Liver (tissue), 9 donors: ENCODE results near the gene HEXIM2. TPM values are rescaled to one million over a fixed set of nuclear protein-coding genes. Genes with fewer than 3 reads are reported as not detected.

Source experiments
- DNase-seq: peaks from one replicate; pipeline ENCODE4 v3.0.0-alpha.2; 2017; ENCODE audit warnings: low spot score
- H3K27ac ChIP-seq, 2 donors: one replicate each; pipeline ENCODE4 v1.7.0; 2013; ENCODE audit warnings: inconsistent platforms in 2 of 2, low read length in 2 of 2, control low read depth in 1 of 2, low read depth in 1 of 2, mild to moderate bottlenecking in 1 of 2
- H3K27me3 ChIP-seq, 4 donors: one replicate each; pipeline versions ENCODE4 v1.6.1 to v1.7.0; 2013; ENCODE audit warnings: low read length in 3 of 4, inconsistent platforms in 1 of 4, mild to moderate bottlenecking in 1 of 4, moderate library complexity in 1 of 4; ENCODE audit not compliant: control insufficient read depth in 4 of 4, insufficient read depth in 4 of 4
- H3K36me3 ChIP-seq, 4 donors: one replicate each; pipeline versions ENCODE4 v1.6.1 to v1.7.0; 2013; ENCODE audit warnings: low read length in 3 of 4, mild to moderate bottlenecking in 3 of 4, low read depth in 1 of 4, moderate library complexity in 1 of 4; ENCODE audit not compliant: control insufficient read depth in 4 of 4, insufficient read depth in 3 of 4
- H3K4me1 ChIP-seq, 4 donors: one replicate each; pipeline versions ENCODE4 v1.6.1 to v1.7.0; 2013; ENCODE audit warnings: low read length in 3 of 4, mild to moderate bottlenecking in 3 of 4, moderate library complexity in 1 of 4; ENCODE audit not compliant: control insufficient read depth in 4 of 4, insufficient read depth in 4 of 4
- H3K4me3 ChIP-seq, 3 donors: one replicate each; pipeline versions ENCODE4 v1.6.1 to v1.7.0; 2013; ENCODE audit warnings: low read length in 3 of 3, control low read depth in 1 of 3, low read depth in 1 of 3, mild to moderate bottlenecking in 1 of 3
- H3K9ac ChIP-seq, 2 donors: one replicate each; pipeline ENCODE4 v1.7.0; 2013; ENCODE audit warnings: low read length in 2 of 2, mild to moderate bottlenecking in 2 of 2, moderate library complexity in 2 of 2, control low read depth in 1 of 2, low read depth in 1 of 2
- H3K9me3 ChIP-seq, 4 donors: one replicate each; pipeline versions ENCODE4 v1.6.1 to v1.7.0; 2013; ENCODE audit warnings: low read length in 3 of 4; ENCODE audit not compliant: control insufficient read depth in 4 of 4
- FOXA1 ChIP-seq: IDR thresholded peaks from 2 replicates; pipeline ENCODE4 v1.6.1; 2016; ENCODE audit warnings: antibody characterized with exemption
- FOXA2 ChIP-seq: IDR thresholded peaks from 2 replicates; pipeline ENCODE4 v1.6.1; 2016; ENCODE audit warnings: antibody characterized with exemption
- HNF4A ChIP-seq, 2 donors: conservative IDR thresholded peaks; 2 replicates each; pipeline ENCODE4 v1.6.1; 2016; ENCODE audit warnings: antibody characterized with exemption in 2 of 2, mild to moderate bottlenecking in 2 of 2
- HNF4G ChIP-seq: IDR thresholded peaks from 2 replicates; pipeline ENCODE4 v1.6.1; 2016; ENCODE audit warnings: antibody characterized with exemption
- JUND ChIP-seq, 2 donors: IDR thresholded peaks; 2 replicates each; pipeline ENCODE4 v1.6.1; 2016; ENCODE audit warnings: antibody characterized with exemption in 2 of 2
- NR2F2 ChIP-seq: IDR thresholded peaks from 2 replicates; pipeline ENCODE4 v1.6.1; 2016; ENCODE audit warnings: antibody characterized with exemption
- RAD21 ChIP-seq, 2 donors: IDR thresholded peaks; 2 replicates each; pipeline ENCODE4 v1.6.1; 2016; ENCODE audit warnings: antibody characterized with exemption in 2 of 2, mild to moderate bottlenecking in 2 of 2
- RXRA ChIP-seq, 2 donors: IDR thresholded peaks; 2 replicates each; pipeline ENCODE4 v1.6.1; 2017 to 2018; ENCODE audit warnings: antibody characterized with exemption in 2 of 2, mild to moderate bottlenecking in 1 of 2
- SP1 ChIP-seq: IDR thresholded peaks from 2 replicates; pipeline ENCODE4 v1.6.1; 2018; ENCODE audit warnings: antibody characterized with exemption, mild to moderate bottlenecking
- TAF1 ChIP-seq: conservative IDR thresholded peaks from 2 replicates; pipeline ENCODE4 v1.6.1; 2016; ENCODE audit warnings: antibody characterized with exemption, mild to moderate bottlenecking
- WGBS: extraction: QIAGEN DNeasy Blood & Tissue Kit; methylation state at CpG from one replicate; pipeline ENCODE4 v1.1.7; 2013; 5-methylcytosine and 5-hydroxymethylcytosine counted together
- polyA plus RNA-seq, 2 donors: library from polyadenylated mRNA; stranded (reverse) in 1 of 2; unstranded in 1 of 2; fragments of 200-250 nt in 1 of 2; fragments of >200 nt in 1 of 2; fragmentation: Nextera tagmentation in 1 of 2; extraction: Ambion mirVana in 1 of 2; gene quantifications; one replicate each; pipeline versions ENCODE4 v1.2.1 to v1.2.3, GENCODE V29; 2013 to 2015
- total RNA-seq, 2 donors: library from RNA; depleted of rRNA; stranded (reverse); fragments of >200 nt; gene quantifications; one replicate each; pipeline ENCODE4 v1.2.3, GENCODE V29; 2014
- TF ChIP-seq, protein P1 (sequence below): IDR thresholded peaks from 2 replicates; pipeline ENCODE4 v1.6.1; 2016; ENCODE audit warnings: antibody characterized with exemption
- TF ChIP-seq, protein P2 (sequence below): fragments of 150-350 bp; IDR thresholded peaks from 2 replicates; pipeline ENCODE4 v1.5.1; 2017; ENCODE audit warnings: improper control_type of control experiment, low read depth, low read length; ENCODE audit not compliant: missing input control
- TF ChIP-seq, protein P3 (sequence below): IDR thresholded peaks from 2 replicates; pipeline ENCODE4 v1.6.1; 2016; ENCODE audit warnings: antibody characterized with exemption
- TF ChIP-seq, protein P4 (sequence below): IDR thresholded peaks from 2 replicates; pipeline ENCODE4 v1.6.1; 2016; ENCODE audit warnings: antibody characterized with exemption
- donor health status: healthy.
- donor health status: healthy.
- donor health status: healthy.
- donor health status: healthy.
- donor health status: healthy.

Gene HEXIM2
- total and polyA plus RNA-seq, 4 donors: 3.5 to 10.7 (median 5.5) TPM

DNA sequence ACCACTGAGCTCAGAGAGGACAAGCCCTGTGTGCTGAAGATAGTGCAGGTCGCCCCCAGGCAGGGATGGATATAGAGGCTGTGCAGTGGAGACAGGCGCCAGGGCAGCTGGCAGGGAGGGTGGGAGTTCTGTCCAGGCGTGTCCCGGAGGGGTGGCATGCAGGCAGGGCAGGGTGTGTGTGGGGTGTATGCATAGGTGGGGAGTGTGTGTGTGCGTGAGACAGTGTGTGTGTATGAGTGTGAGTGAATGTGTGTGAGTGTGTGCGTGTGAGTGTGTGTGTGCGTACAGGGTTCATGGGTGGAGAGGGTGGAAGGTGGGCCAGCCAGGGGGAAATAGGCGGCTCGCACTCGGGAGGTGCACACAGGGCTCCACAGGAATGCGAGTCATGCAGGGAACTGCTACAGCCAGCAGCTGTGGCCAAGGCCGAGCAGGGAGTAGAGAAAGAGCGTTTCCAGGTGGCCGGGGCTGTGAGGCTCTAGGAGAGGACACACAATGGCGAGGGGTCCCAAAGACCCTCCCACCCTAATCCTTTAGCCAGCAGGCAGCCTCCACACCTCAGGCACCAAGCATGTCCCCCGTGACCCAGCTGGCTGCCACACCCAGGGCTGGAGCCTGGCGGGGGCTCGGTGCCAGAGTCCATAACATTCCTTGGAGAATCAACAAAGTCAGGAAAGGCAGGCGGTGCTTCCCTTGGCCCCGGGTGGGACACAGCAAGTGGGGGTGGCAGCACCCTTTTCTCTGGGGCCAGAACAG lies 34.0 kb upstream of the HEXIM2 start:
- peaks cover 0 to under 1% (median 0%) of the 10 kb centered on the region in 4 donors for H3K36me3 ChIP-seq
- DNase-seq: no peak
- TF ChIP-seq, protein P1, sequence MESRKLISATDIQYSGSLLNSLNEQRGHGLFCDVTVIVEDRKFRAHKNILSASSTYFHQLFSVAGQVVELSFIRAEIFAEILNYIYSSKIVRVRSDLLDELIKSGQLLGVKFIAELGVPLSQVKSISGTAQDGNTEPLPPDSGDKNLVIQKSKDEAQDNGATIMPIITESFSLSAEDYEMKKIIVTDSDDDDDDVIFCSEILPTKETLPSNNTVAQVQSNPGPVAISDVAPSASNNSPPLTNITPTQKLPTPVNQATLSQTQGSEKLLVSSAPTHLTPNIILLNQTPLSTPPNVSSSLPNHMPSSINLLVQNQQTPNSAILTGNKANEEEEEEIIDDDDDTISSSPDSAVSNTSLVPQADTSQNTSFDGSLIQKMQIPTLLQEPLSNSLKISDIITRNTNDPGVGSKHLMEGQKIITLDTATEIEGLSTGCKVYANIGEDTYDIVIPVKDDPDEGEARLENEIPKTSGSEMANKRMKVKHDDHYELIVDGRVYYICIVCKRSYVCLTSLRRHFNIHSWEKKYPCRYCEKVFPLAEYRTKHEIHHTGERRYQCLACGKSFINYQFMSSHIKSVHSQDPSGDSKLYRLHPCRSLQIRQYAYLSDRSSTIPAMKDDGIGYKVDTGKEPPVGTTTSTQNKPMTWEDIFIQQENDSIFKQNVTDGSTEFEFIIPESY: no peak
- no peak for TF ChIP-seq RXRA (IDR thresholded peaks at IDR 0.05)
- no peak for TF ChIP-seq FOXA2
- no peak for TF ChIP-seq JUND (IDR thresholded peaks at IDR 0.05)
- no peak overlapping the region for H3K4me3 ChIP-seq
- WGBS: 69% methylated on average over 20 of the region's 20 CpGs
- no peak overlapping the region for H3K27ac ChIP-seq
- H3K4me1 ChIP-seq: peaks cover 0 to 9% (median 5%) of the 10 kb centered on the region in 4 donors
- H3K27me3 ChIP-seq: no peaks in the 10 kb centered on the region
- H3K9me3 ChIP-seq: no peaks in the 10 kb centered on the region
- no peak overlapping the region for H3K9ac ChIP-seq

DNA sequence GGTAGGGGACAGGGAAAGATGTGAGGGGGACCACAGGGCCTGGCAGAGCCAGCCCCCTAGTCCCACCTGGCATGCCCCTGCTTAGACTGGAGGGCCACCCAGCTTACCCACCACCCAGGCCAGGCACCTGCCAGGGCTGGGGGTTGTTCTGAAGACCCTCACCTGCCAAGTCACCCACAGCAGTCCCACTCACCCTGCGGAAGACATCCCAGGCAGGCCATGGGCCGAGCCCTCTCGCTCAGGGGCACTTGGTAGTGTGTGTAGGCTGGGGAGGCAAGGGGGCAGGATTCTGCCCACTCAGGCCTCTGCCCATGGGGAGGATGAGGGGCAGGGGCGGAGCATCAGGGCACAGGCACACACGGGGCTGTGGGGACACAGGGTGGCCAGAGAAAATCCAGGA lies 33.3 kb upstream of the HEXIM2 start:
- TF ChIP-seq FOXA1 (no peak), HNF4A (conservative IDR thresholded peaks at IDR 0.05) (no peak), SP1 (no peak), RAD21 (IDR thresholded peaks at IDR 0.05) (no peak), NR2F2 (no peak), HNF4G (no peak), JUND (IDR thresholded peaks at IDR 0.05) (no peak), TAF1 (no peak)
- TF ChIP-seq, protein P2, sequence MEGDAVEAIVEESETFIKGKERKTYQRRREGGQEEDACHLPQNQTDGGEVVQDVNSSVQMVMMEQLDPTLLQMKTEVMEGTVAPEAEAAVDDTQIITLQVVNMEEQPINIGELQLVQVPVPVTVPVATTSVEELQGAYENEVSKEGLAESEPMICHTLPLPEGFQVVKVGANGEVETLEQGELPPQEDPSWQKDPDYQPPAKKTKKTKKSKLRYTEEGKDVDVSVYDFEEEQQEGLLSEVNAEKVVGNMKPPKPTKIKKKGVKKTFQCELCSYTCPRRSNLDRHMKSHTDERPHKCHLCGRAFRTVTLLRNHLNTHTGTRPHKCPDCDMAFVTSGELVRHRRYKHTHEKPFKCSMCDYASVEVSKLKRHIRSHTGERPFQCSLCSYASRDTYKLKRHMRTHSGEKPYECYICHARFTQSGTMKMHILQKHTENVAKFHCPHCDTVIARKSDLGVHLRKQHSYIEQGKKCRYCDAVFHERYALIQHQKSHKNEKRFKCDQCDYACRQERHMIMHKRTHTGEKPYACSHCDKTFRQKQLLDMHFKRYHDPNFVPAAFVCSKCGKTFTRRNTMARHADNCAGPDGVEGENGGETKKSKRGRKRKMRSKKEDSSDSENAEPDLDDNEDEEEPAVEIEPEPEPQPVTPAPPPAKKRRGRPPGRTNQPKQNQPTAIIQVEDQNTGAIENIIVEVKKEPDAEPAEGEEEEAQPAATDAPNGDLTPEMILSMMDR: no peak
- TF ChIP-seq, protein P1: no peak
- TF ChIP-seq, protein P3, sequence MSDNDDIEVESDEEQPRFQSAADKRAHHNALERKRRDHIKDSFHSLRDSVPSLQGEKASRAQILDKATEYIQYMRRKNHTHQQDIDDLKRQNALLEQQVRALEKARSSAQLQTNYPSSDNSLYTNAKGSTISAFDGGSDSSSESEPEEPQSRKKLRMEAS: no peak
- TF ChIP-seq, protein P4, sequence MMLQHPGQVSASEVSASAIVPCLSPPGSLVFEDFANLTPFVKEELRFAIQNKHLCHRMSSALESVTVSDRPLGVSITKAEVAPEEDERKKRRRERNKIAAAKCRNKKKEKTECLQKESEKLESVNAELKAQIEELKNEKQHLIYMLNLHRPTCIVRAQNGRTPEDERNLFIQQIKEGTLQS: no peak
- 88% methylated on average over 5 of the region's 5 CpGs for WGBS
- H3K4me3 ChIP-seq: no peak overlapping the region
- DNase-seq: no peak
- H3K27me3 ChIP-seq: no peaks in the 10 kb centered on the region
- H3K27ac ChIP-seq: no peak overlapping the region
- no peak overlapping the region for H3K9ac ChIP-seq
- no peaks in the 10 kb centered on the region for H3K9me3 ChIP-seq
- peaks cover 0 to 14% (median 9%) of the 10 kb centered on the region in 4 donors for H3K4me1 ChIP-seq
- H3K36me3 ChIP-seq: peaks cover 0 to 1% (median 0%) of the 10 kb centered on the region in 4 donors
